OCI-LY7 (cell line): ENCODE measurements around the gene TRA2B. TPM values are rescaled to one million over a fixed set of nuclear protein-coding genes. Genes with fewer than 3 reads are reported as not detected.

Experiments used
- BruUV-seq: library from RNA; stranded (reverse); fragments of 400-500 nt; replicated peaks from 2 replicates; lab custom pipeline; 2021; lab: Mats Ljungman, UMichigan
- CTCF ChIA-PET: fragments of 300-600 bp; sonication (Branson Sonifier 250); formaldehyde crosslinking; loops from one replicate; lab custom pipeline; 2022; ENCODE audit warnings: antibody characterized with exemption; ENCODE audit not compliant: unreplicated experiment; lab: Charles Lee
- POLR2A ChIA-PET: fragments of 300-600 bp; sonication (Branson Sonifier 250); formaldehyde crosslinking; loops from one replicate; lab custom pipeline; 2022; ENCODE audit warnings: antibody characterized with exemption; lab: Charles Lee
- DNase-seq: peaks from one replicate; pipeline ENCODE4 v3.0.0-alpha.2; 2015; ENCODE audit warnings: low spot score
- H2AFZ ChIP-seq: fragments of 200-600 bp; sonication (generic), shearing (Covaris generic); 2 replicates; pipeline ENCODE4 v1.6.1; 2014; ENCODE audit warnings: mild to moderate bottlenecking, antibody characterized with exemption, low read length, moderate library complexity
- H3K27ac ChIP-seq: fragments of 200-600 bp; sonication (generic); 2 replicates; pipeline ENCODE4 v1.5.1; 2014; ENCODE audit warnings: mixed run types, low read depth, mild to moderate bottlenecking, moderate library complexity, low read length, inconsistent platforms; ENCODE audit not compliant: poor library complexity, severe bottlenecking
- H3K36me3 ChIP-seq: fragments of 200-600 bp; sonication (generic); 2 replicates; pipeline ENCODE4 v1.6.1; 2014; ENCODE audit warnings: mild to moderate bottlenecking, antibody characterized with exemption, low read length, moderate library complexity, mixed read lengths; ENCODE audit not compliant: insufficient read depth
- H3K4me1 ChIP-seq: fragments of 200-600 bp; sonication (generic); 2 replicates; pipeline ENCODE4 v1.5.1; 2014; ENCODE audit warnings: mild to moderate bottlenecking, low read length; ENCODE audit not compliant: insufficient read depth, poor library complexity, severe bottlenecking
- H3K4me2 ChIP-seq: fragments of 200-600 bp; sonication (generic); 2 replicates; pipeline ENCODE4 v1.6.1; 2014; ENCODE audit warnings: mild to moderate bottlenecking, low read length
- H3K4me3 ChIP-seq: fragments of 200-600 bp; sonication (generic); 2 replicates; pipeline ENCODE4 v1.5.1; 2014; ENCODE audit warnings: mild to moderate bottlenecking, low read depth, low read length; ENCODE audit not compliant: poor library complexity, severe bottlenecking
- H3K79me2 ChIP-seq: fragments of 200-600 bp; sonication (generic); 2 replicates; pipeline ENCODE4 v1.6.1; 2016; ENCODE audit warnings: low read depth, mild to moderate bottlenecking, low read length, moderate library complexity, mixed read lengths; ENCODE audit not compliant: insufficient read depth
- H3K9me2 ChIP-seq: fragments of 200-600 bp; sonication (generic); 2 replicates; pipeline ENCODE4 v1.6.1; 2016; ENCODE audit warnings: mild to moderate bottlenecking, low read length, mixed read lengths; ENCODE audit not compliant: insufficient read depth
- H3K9me3 ChIP-seq: fragments of 200-600 bp; sonication (generic); 2 replicates; pipeline ENCODE4 v1.6.1; 2014; ENCODE audit warnings: mild to moderate bottlenecking, mixed run types, low read length, mixed read lengths
- H4K20me1 ChIP-seq: fragments of 200-600 bp; sonication (generic); 2 replicates; pipeline ENCODE4 v1.6.1; 2014; ENCODE audit warnings: mild to moderate bottlenecking, antibody characterized with exemption, low read length, moderate library complexity, mixed read lengths; ENCODE audit not compliant: insufficient read depth
- CTCF ChIP-seq: fragments of 200-600 bp; sonication (generic); conservative IDR thresholded peaks from 2 replicates; pipeline ENCODE4 v1.5.1; 2014; ENCODE audit warnings: mild to moderate bottlenecking, antibody characterized with exemption, low read length, moderate library complexity, mixed read lengths
- EZH2phosphoT487 ChIP-seq: fragments of 200-600 bp; sonication (generic); IDR thresholded peaks from 2 replicates; pipeline ENCODE4 v1.6.1; 2018; ENCODE audit warnings: low read depth, borderline replicate concordance, mild to moderate bottlenecking, mixed run types, antibody characterized with exemption, low read length, moderate library complexity, mixed read lengths
- intact Hi-C: fragments of 100-400 bp; cut with micrococcal nuclease; formaldehyde crosslinking; loops from one replicate; pipeline ENCODE4 v1.10.0; 2022; ENCODE audit not compliant: unreplicated experiment
- total RNA-seq, 2 experiments: library from RNA; depleted of rRNA in 1 of 2; stranded (reverse); fragments of >200 nt in 1 of 2; shearing (Covaris generic) in 1 of 2; gene quantifications; 2 replicates each; pipeline ENCODE4 v1.2.3, GENCODE V29; 2014 to 2022

TRA2B gene
- total RNA-seq, 2 experiments from 2014 or later = 325 to 349 TPM

- ChIA-PET POLR2A (interaction anchor here (0.6 to 1.3 kb wide), 5 partner anchors 15 to 897 kb away, joined by 3 to 5 read pairs (median 3); no protein-coding TSS in a partner anchor), CTCF (no interaction called here)
- Histone ChIP-seq H3K27ac (no peak overlapping the region), H3K36me3 (no peaks in the 10 kb centered on the region), H3K4me2 (no peak overlapping the region), H2AFZ (peak overlapping the region; percentile 36; the same call in 1 of the 2 replicates), H3K9me3 (no peaks in the 10 kb centered on the region), H3K4me3 (no peak overlapping the region), H4K20me1 (no peaks in the 10 kb centered on the region), H3K79me2 (no peaks in the 10 kb centered on the region), H3K4me1 (no peaks in the 10 kb centered on the region), H3K9me2 (no peaks in the 10 kb centered on the region)
- no peak for DNase-seq
- TF ChIP-seq CTCF = no peak
- no peak for TF ChIP-seq EZH2phosphoT487
- no TSS peak for BruUV-seq
- intact Hi-C loops = no loop called here
Observed at GRCh38 chr3:185959609-185960521, 22.1 kb upstream of the TRA2B start.

- Histone ChIP-seq H3K4me2 (no peak overlapping the region), H3K4me1 (no peaks in the 10 kb centered on the region), H3K9me3 (no peaks in the 10 kb centered on the region), H3K4me3 (no peak overlapping the region), H3K79me2 (no peaks in the 10 kb centered on the region), H2AFZ (no peak overlapping the region), H3K9me2 (no peaks in the 10 kb centered on the region), H4K20me1 (no peaks in the 10 kb centered on the region), H3K27ac (no peak overlapping the region), H3K36me3 (no peaks in the 10 kb centered on the region)
- ChIA-PET POLR2A (interaction anchor here (1.3 kb wide), 1 partner anchor 15 kb away, joined by 3 read pairs; no protein-coding TSS in a partner anchor), CTCF (no interaction called here)
- DNase-seq = no peak
- no TSS peak for BruUV-seq
- intact Hi-C loops = no loop called here
- TF ChIP-seq EZH2phosphoT487 (no peak), CTCF (no peak)
Observed at GRCh38 chr3:185958626-185959025, 20.8 kb upstream of the TRA2B start.

- no peak overlapping the region for H3K4me2 ChIP-seq
- no peak overlapping the region for H3K27ac ChIP-seq
- H3K36me3 ChIP-seq = no peaks in the 10 kb centered on the region
- no peak for DNase-seq
- H3K79me2 ChIP-seq = no peaks in the 10 kb centered on the region
- ChIA-PET POLR2A (no interaction called here), CTCF (no interaction called here)
- no peaks in the 10 kb centered on the region for H3K9me2 ChIP-seq
- H3K9me3 ChIP-seq = no peaks in the 10 kb centered on the region
- no peak overlapping the region for H2AFZ ChIP-seq
- intact Hi-C loops = no loop called here
- H4K20me1 ChIP-seq = no peaks in the 10 kb centered on the region
- BruUV-seq = no TSS peak
- H3K4me3 ChIP-seq = no peak overlapping the region
- H3K4me1 ChIP-seq = peaks cover 6% of the 10 kb centered on the region
- no peak for TF ChIP-seq EZH2phosphoT487
- no peak for TF ChIP-seq CTCF
Observed at GRCh38 chr3:185956244-185956643, 18.4 kb upstream of the TRA2B start.
